ENCODE results near the gene ZFTA.
A peak's percentile ranks its signal among the peaks of the same experiment; 100 is the strongest.
"Not testable (repeated sequence)": the region's sequence is repeated elsewhere in the genome, so short reads cannot be mapped to it uniquely, and the experiment has no call there.

Gene ZFTA

GRCh38 chr11:63768237-63769041 lies at the start of gene ZFTA:
TSS of gene ZFTA (minus strand) at chr11:63768775. CDS start at chr11:63768622, 153 bp downstream.
- DNase-seq (ENCODE audit: low spot score) = peak; percentile 75

- no peak for DNase-seq (ENCODE audit: low spot score)
Measured at GRCh38 chr11:63817758-63818498, 49.4 kb upstream of the ZFTA start.

DNA sequence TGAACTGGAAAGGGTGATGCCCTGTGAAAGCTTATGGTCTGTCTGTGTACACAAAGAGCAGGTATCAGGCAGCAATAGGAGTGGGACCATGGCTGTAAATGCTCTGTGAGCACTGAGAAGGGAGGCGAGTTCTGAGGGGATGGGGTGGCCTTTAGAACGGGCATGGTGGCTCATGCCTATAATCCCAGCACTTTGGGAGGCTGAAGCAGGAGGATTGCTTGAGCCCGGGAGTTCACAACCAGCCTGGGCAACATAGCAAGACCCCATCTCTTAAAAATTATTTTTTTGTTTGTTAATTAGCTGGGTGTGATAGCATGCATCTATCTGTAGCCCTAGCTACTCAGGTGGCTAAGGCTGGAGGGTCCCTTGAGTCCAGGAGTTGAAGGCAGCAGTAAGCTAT lies 48.2 kb upstream of the ZFTA start:
- no peak for DNase-seq (ENCODE audit: low spot score)

GRCh38 chr11:63816166-63816565 lies 47.6 kb upstream of the ZFTA start:
- DNase-seq (ENCODE audit: low spot score) = no peak

GRCh38 chr11:63814383-63814736 lies 45.8 kb upstream of the ZFTA start:
- no peak for DNase-seq (ENCODE audit: low spot score)

DNA sequence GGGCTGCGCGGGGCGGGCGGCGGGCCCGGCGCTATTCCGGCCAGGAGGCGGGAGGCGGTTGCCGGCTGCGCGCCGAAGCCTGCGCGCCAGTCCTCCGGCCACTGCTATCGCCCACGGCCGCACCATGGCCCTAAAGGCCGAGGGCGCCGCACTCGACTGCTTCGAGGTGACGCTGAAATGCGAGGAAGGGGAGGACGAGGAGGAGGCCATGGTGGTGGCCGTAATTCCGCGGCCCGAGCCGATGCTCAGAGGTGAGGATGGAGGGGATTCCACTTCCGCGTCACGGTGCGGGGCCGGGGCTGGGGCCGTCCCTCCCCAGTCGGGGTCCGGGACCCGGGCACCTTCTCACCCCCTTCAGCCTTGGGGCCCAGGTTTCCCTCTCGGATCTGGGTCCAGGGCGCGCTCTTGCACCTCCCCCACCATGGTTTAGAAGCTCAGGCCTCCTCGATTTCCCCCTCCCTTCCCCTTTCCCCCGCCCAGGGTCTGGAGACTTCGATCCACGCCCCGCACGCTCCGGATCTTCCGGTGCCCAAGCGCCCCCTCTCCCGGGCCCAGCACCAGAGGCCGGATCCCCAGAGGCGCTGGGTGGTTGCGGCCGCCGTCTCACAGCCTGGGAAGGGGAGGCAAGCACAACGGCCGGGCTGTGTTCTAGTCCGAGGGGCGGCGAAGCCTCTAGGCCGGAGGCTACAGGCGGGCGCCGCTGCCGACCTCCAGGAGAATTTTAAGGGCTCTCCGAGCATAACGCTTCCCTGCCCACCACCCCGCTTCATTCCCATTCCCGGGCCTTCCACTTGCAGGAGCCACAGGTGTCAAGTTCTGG lies 45.2 kb upstream of the ZFTA start:
- DNase-seq (ENCODE audit: low spot score) = peak; percentile 57

GRCh38 chr11:63813035-63813562 lies 44.5 kb upstream of the ZFTA start, which contains the start of gene SPINDOC:
TSS of gene SPINDOC (plus strand) at chr11:63813456. CDS start at chr11:63813687, 231 bp downstream.
- DNase-seq (ENCODE audit: low spot score) = peak; percentile 95

- DNase-seq (ENCODE audit: low spot score) = no peak
Measured at GRCh38 chr11:63811522-63811921, 42.9 kb upstream of the ZFTA start.

DNA sequence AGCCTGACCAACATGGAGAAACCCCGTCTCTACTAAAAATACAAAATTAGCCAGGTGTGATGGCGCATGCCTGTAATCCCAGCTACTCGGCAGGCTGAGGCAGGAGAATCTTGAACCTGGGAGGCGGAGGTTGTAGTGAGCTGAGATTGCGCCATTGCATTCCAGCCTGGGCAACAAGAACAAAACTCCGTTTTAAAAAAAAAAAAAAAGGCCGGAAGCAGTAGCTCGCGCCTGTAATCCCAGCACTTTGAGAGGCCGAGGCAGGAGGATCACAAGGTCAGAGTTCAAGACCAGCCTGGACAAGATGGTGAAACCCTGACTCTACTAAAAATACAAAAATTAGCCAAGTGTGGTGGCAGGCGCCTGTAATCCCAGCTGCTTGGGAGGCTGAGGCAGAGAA lies 41.8 kb upstream of the ZFTA start:
- not testable (repeated sequence) for DNase-seq (ENCODE audit: low spot score)

DNA sequence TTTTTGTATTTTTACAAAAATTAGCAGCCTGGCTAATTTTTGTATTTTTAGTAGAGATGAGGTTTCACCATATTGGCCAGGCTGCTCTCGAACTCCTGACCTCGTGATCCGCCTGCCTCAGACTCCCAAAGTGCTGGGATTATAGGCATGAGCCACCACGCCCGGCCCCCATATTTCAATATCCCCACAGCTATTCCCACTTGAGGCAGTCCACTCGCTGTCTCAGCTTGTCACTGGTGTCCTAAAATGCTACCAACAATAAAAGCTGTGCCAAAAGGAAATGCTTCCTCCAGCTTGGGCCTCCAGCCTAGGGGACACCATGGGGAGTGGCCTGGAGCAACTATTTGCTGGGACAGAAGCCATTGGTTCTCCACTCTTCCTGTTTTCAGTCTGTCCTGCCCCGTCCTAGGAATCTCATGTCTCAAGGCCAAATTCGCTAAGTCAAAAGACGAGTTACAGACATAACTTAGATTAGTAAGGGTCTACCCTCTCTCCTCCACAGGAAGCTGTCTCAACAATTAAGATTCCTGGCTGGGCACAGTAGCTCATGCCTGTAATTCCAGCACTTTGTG lies 37.4 kb upstream of the ZFTA start:
- peak; percentile 39 for DNase-seq (ENCODE audit: low spot score)

GRCh38 chr11:63804259-63804658 lies 35.7 kb upstream of the ZFTA start:
- no peak for DNase-seq (ENCODE audit: low spot score)

DNA sequence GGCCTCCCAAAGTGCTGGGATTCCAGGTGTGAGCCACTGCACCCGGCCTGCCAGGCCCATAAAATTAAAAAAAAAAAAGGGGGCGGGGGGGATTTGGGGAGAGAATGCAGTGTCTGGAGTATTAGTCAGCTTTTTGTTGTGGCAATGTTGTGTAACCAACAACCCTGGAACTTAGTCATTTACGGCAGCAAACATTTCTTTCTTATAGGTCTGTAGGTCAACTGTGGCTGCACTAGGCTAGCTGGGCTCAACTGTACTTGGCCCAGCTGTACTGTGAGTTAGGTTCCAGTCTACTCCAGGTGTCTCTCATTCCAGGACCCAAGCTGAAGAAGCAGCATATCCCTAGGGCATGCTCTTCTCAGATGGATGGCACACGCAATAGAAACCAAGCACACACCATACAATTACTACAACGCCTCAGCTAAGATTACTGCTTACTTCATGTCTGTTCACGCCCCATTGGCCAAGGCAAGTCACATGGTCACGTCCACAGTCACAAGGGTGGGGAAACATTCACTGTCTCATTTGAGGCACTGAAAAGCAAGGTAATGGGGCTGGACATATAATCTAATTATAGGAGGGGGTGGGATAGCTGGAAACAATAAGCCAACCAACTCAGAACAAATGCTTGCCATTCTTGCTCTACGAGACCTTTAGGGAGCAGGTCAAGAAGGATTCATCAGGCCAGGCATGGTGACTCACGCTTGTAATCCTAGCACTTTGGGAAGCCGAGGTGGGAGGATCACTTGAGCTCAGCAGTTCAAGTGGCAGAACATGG lies 34.3 kb upstream of the ZFTA start:
- DNase-seq (ENCODE audit: low spot score) = peak; percentile 43

- no peak for DNase-seq (ENCODE audit: low spot score)
Measured at GRCh38 chr11:63800921-63801320, 32.3 kb upstream of the ZFTA start.

- no peak for DNase-seq (ENCODE audit: low spot score)
Measured at GRCh38 chr11:63795066-63795465, 26.5 kb upstream of the ZFTA start.

GRCh38 chr11:63793161-63793560 lies 24.6 kb upstream of the ZFTA start:
- DNase-seq (ENCODE audit: low spot score) = no peak

DNA sequence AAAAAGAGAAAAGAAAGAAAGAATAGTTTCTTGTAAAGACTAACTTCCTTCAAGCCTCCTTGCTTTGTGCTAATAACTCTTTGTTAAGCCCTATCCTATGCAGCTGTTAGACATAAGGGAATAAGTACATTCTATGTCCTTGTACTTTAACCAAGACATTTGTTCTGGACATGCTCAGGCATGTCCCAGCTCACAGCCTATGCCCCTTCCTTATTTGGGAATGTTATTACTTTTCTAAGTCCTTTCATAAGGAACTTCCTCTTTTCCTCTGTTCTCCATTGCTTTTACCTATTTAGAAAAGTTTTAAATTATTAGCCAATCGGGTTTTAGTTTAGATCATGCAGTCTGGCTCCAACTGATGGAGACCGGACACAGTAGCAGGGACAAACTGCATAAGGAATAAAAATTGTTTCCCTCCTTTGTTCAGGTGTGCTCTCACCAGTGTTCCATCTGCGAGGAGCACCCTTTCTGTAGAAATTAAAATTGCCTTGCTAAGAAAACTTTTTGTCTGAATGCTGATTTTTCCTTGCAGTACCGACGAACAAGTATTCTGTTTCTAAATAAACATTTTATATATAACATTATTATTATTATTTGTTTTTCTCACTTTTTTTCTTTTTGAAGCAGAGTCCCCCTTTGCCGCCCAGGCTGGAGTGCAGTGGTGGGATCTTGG lies 23.1 kb upstream of the ZFTA start:
- no peak for DNase-seq (ENCODE audit: low spot score)

GRCh38 chr11:63785823-63786222 lies 17.2 kb upstream of the ZFTA start:
- no peak for DNase-seq (ENCODE audit: low spot score)

DNA sequence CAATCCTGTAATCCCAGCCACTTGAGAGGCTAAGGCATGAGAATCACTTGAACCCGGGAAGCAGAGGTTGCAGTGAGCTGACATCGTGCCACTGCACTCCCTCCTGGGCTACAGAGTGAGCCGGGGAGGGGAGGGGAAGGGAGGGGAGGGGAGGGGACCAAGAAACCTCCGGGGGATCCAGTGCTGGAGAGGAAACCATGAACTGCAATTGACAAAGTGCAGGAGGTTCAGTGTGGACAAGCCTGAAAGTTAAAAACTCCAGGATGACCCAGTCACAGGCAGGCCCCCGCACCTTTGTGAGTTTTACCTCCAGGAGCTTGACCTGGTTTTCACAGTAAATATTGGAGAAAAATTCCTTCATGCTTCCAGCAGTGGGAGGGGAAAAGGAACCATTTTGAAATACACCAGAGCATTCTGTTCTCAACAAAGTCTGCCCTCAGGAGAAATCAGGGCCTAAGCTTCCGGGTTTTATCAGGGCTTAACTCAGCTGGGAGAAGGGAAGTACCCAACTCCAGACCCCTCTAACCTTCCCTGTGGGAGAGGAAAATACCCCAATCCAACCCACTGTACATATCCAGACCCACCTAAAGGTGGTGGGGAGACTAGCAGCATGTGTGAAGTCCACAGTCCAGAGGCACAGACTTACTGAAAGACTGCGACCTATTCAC lies 15.5 kb upstream of the ZFTA start:
- no peak for DNase-seq (ENCODE audit: low spot score)

DNA sequence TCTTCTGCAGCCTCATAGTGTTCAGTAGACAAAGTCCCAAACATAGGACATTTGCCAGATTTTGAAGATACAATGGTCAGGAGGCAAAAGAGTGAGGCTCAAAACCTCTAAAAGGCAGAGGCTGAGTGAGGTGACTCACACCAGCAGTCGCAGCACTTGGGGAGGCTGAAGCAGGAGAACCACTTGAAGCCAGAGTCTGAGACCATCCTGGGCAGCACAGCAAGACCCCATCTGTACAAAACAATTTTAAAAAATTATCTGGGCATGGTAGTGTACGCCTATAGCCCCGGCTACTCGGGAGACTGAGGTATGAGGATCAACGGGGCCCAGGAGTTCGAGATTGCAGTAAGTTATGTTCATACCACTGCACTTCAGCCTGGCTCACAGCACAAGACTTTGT lies 14.2 kb upstream of the ZFTA start:
- no peak for DNase-seq (ENCODE audit: low spot score)

DNA sequence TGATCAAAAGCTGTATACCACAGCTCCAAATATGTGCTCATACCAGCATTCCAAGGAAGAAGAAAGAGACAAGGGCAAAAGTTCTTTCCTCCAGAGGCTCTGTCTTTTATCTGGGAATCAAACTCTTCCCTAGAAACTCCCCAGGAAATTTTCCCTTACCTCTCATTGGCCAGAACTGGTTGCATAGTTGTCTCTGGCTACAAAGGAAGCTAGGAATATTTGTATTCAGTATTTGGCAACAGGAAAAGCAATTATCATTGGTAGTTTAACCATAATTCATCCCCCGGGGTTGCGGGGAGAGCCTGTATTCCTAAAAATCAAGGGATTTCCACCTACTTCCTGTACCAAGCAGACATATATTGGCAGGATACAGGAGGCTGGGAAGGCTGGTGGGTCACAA lies 10.5 kb upstream of the ZFTA start:
- no peak for DNase-seq (ENCODE audit: low spot score)
